ENCODE measurements around the gene TOMM34.
A peak's percentile ranks its signal among the peaks of the same experiment; 100 is the strongest.

TOMM34 gene

GRCh38 chr20:44960103-44960852 lies at the start of gene TOMM34:
Gene TOMM34 (minus strand): TSS chr20:44960397. CDS start chr20:44960333, 64 bp downstream.
- peak; percentile 94 for DNase-seq (ENCODE audit: low read depth, low spot score)

GRCh38 chr20:45008521-45009049 lies 48.4 kb upstream of the TOMM34 start:
- no peak for DNase-seq (ENCODE audit: low read depth, low spot score)

- DNase-seq (ENCODE audit: low read depth, low spot score), result no peak
These were observed 37.5 kb upstream of the TOMM34 start for GRCh38 chr20:44997668-44998067.

GRCh38 chr20:44997171-44997570 lies 37.0 kb upstream of the TOMM34 start:
- DNase-seq (ENCODE audit: low read depth, low spot score), result no peak

- DNase-seq (ENCODE audit: low read depth, low spot score), result no peak
These were observed 33.1 kb upstream of the TOMM34 start for GRCh38 chr20:44993343-44993742.

GRCh38 chr20:44990957-44991356 lies 30.8 kb upstream of the TOMM34 start:
- DNase-seq (ENCODE audit: low read depth, low spot score), result no peak

GRCh38 chr20:44990425-44990824 lies 30.2 kb upstream of the TOMM34 start:
- peak; percentile 24 for DNase-seq (ENCODE audit: low read depth, low spot score)

GRCh38 chr20:44988631-44989171 lies 28.5 kb upstream of the TOMM34 start:
- DNase-seq (ENCODE audit: low read depth, low spot score), result no peak

- no peak for DNase-seq (ENCODE audit: low read depth, low spot score)
These were observed 23.0 kb upstream of the TOMM34 start for GRCh38 chr20:44983093-44983674.

- DNase-seq (ENCODE audit: low read depth, low spot score), result no peak
These were observed 21.7 kb upstream of the TOMM34 start for GRCh38 chr20:44981736-44982406.

- no peak for DNase-seq (ENCODE audit: low read depth, low spot score)
These were observed 19.0 kb upstream of the TOMM34 start for GRCh38 chr20:44979090-44979621.

- DNase-seq (ENCODE audit: low read depth, low spot score), result no peak
These were observed 16.5 kb upstream of the TOMM34 start for GRCh38 chr20:44976698-44977097.

- DNase-seq (ENCODE audit: low read depth, low spot score), result no peak
These were observed 12.9 kb upstream of the TOMM34 start for GRCh38 chr20:44973053-44973452.

- DNase-seq (ENCODE audit: low read depth, low spot score), result no peak
These were observed 10.1 kb upstream of the TOMM34 start for GRCh38 chr20:44970243-44970757.

- no peak for DNase-seq (ENCODE audit: low read depth, low spot score)
These were observed 9.2 kb upstream of the TOMM34 start for GRCh38 chr20:44969300-44969894.

- DNase-seq (ENCODE audit: low read depth, low spot score), result no peak
These were observed 7.1 kb upstream of the TOMM34 start for GRCh38 chr20:44967207-44967807.

- DNase-seq (ENCODE audit: low read depth, low spot score), result peak; percentile 88
These were observed 6.1 kb upstream of the TOMM34 start, which contains the start of gene STK4 for GRCh38 chr20:44966030-44966961. Gene STK4 (plus strand): TSS chr20:44966512. CDS start chr20:44966569, 57 bp downstream.

- DNase-seq (ENCODE audit: low read depth, low spot score), result no peak
These were observed 5.4 kb upstream of the TOMM34 start for GRCh38 chr20:44965651-44966029.

- DNase-seq (ENCODE audit: low read depth, low spot score), result no peak
These were observed 3.4 kb upstream of the TOMM34 start for GRCh38 chr20:44963325-44964215.

Measured in activated naive CD8-positive, alpha-beta T cell treated with anti-CD3 and anti-CD28 coated beads, Interleukin-2, amount 50 U/mL, for 16 hours (primary cell).